A549 (cell line): ENCODE results near the gene MSMP. TPM values are rescaled to one million over a fixed set of nuclear protein-coding genes. Genes with fewer than 3 reads are reported as not detected.

Source experiments
- ATAC-seq, 2 experiments: fragments of 200-7000 bp in 1 of 2; fragments of >200 bp in 1 of 2; cut with Nextera tagmentation in 1 of 2; cut with Tn5 transposase in 1 of 2; 3 replicates each; pipeline versions ENCODE4 v1.8.0 to v1.9.1; 2018 to 2020; ENCODE audit warnings: mild to moderate bottlenecking in 1 of 2, moderate library complexity in 1 of 2
- CTCF ChIA-PET: fragments of 300-600 bp; sonication (Branson Sonifier 250); formaldehyde crosslinking; extraction: SDS; loops from one replicate; lab custom pipeline; 2021; ENCODE audit warnings: antibody characterized with exemption, inconsistent platforms; lab: Yijun Ruan, JAX
- POLR2A ChIA-PET: fragments of 350-600 bp; formaldehyde crosslinking; extraction: SDS; loops from one replicate; lab custom pipeline; 2021; ENCODE audit warnings: antibody characterized with exemption, inconsistent platforms; lab: Yijun Ruan, JAX
- DNase-seq, 2 experiments: peaks; one replicate each; pipeline versions ENCODE4 v3.0.0 to v3.0.0-alpha.2; 2011 to 2016; ENCODE audit warnings: low read depth in 1 of 2, low spot score in 1 of 2
- FAIRE-seq: peaks from 2 replicates; lab custom pipeline; 2011; peaks lifted over from hg19 to GRCh38; lab: Jason Lieb, UNC
- H3K27ac ChIP-seq, 2 experiments: fragments of >200 bp; sonication (Bioruptor Twin); formaldehyde crosslinking; 3 replicates each; pipeline ENCODE4 v1.5.1; 2016 to 2017
- H3K4me1 ChIP-seq: fragments of >200 bp; sonication (Bioruptor Twin); formaldehyde crosslinking; 3 replicates; pipeline ENCODE4 v1.6.1; 2016
- H3K4me2 ChIP-seq: fragments of >200 bp; sonication (Bioruptor Twin); formaldehyde crosslinking; 3 replicates; pipeline ENCODE4 v1.6.1; 2016
- H3K4me3 ChIP-seq: fragments of >200 bp; sonication (Bioruptor Twin); formaldehyde crosslinking; 3 replicates; pipeline ENCODE4 v1.5.1; 2016
- H3K9me3 ChIP-seq: fragments of >200 bp; sonication (Bioruptor Twin); formaldehyde crosslinking; 3 replicates; pipeline ENCODE4 v1.6.1; 2016
- BCL3 ChIP-seq: fragments of >200 bp; sonication (Bioruptor Twin); formaldehyde crosslinking; IDR thresholded peaks from 3 replicates; pipeline ENCODE4 v1.6.1; 2016
- CEBPB ChIP-seq, 2 experiments: fragments of >200 bp in 1 of 2; sonication (Bioruptor Twin) in 1 of 2; formaldehyde crosslinking in 1 of 2; IDR thresholded peaks; 2 replicates each; pipeline ENCODE4 v1.6.1; 2012 to 2016
- E2F6 ChIP-seq: IDR thresholded peaks from 2 replicates; pipeline ENCODE4 v1.6.1; 2012; ENCODE audit warnings: low read depth, borderline replicate concordance
- FOXS1 ChIP-seq: fragments of 250-450 bp; sonication (Bioruptor Pico); IDR thresholded peaks from 2 replicates; pipeline ENCODE4 v1.5.0; 2020; ENCODE audit warnings: mild to moderate bottlenecking, moderate library complexity
- HES2 ChIP-seq: fragments of >200 bp; sonication (Bioruptor Twin); formaldehyde crosslinking; IDR thresholded peaks from 2 replicates; pipeline ENCODE4 v1.6.1; 2016
- JUN ChIP-seq, 2 experiments: fragments of >200 bp; sonication (Bioruptor Twin); formaldehyde crosslinking; IDR thresholded peaks; 2 replicates in 1 of 2; 3 replicates in 1 of 2; pipeline ENCODE4 v1.6.1; 2016 to 2017
- KDM5A ChIP-seq: fragments of 200-600 bp; sonication (generic); IDR thresholded peaks from 2 replicates; pipeline ENCODE4 v1.6.1; 2016; ENCODE audit warnings: antibody characterized with exemption, mild to moderate bottlenecking
- MAX ChIP-seq: IDR thresholded peaks from 2 replicates; pipeline ENCODE4 v1.6.1; 2012
- MAZ ChIP-seq: fragments of 150-350 bp; IDR thresholded peaks from 2 replicates; pipeline ENCODE4 v1.6.1; 2014; ENCODE audit warnings: antibody characterized with exemption, low read depth, low read length, borderline replicate concordance
- MYC ChIP-seq: IDR thresholded peaks from 2 replicates; pipeline ENCODE4 v1.6.1; 2012; ENCODE audit warnings: mild to moderate bottlenecking, inconsistent platforms, low read length, improper control_type of control experiment, borderline replicate concordance
- PHF8 ChIP-seq: fragments of 200-600 bp; sonication (generic); IDR thresholded peaks from 2 replicates; pipeline ENCODE4 v1.6.1; 2016; ENCODE audit warnings: low read depth, mild to moderate bottlenecking, antibody characterized with exemption, moderate library complexity, borderline replicate concordance
- POLR2A ChIP-seq: IDR thresholded peaks from 2 replicates; pipeline ENCODE4 v1.6.1; 2012; ENCODE audit warnings: mild to moderate bottlenecking, low read length
- RAD21 ChIP-seq, 2 experiments: fragments of >200 bp in 1 of 2; sonication (Bioruptor Twin) in 1 of 2; formaldehyde crosslinking in 1 of 2; IDR thresholded peaks in 1 of 2; conservative IDR thresholded peaks in 1 of 2; 2 replicates in 1 of 2; 3 replicates in 1 of 2; pipeline ENCODE4 v1.6.1; 2012 to 2018; ENCODE audit warnings: inconsistent platforms in 1 of 2
- SMC3 ChIP-seq: fragments of >200 bp; sonication (Bioruptor Twin); formaldehyde crosslinking; IDR thresholded peaks from 3 replicates; pipeline ENCODE4 v1.6.1; 2018; ENCODE audit warnings: inconsistent platforms
- TFCP2L1 ChIP-seq: fragments of 250-450 bp; sonication (Bioruptor Pico); IDR thresholded peaks from 2 replicates; pipeline ENCODE4 v1.5.0; 2021; ENCODE audit warnings: mild to moderate bottlenecking
- TP53 ChIP-seq: fragments of 250-450 bp; sonication (Bioruptor Pico); IDR thresholded peaks from 2 replicates; pipeline ENCODE4 v1.5.0; 2021; ENCODE audit warnings: mild to moderate bottlenecking, moderate library complexity
- USF2 ChIP-seq: fragments of 450-650 bp; IDR thresholded peaks from 2 replicates; pipeline ENCODE4 v1.6.1; 2014; ENCODE audit warnings: antibody characterized with exemption
- ZC3H11A ChIP-seq: fragments of 450-650 bp; IDR thresholded peaks from 2 replicates; pipeline ENCODE4 v1.6.1; 2014; ENCODE audit warnings: antibody characterized with exemption, mild to moderate bottlenecking
- ZFP36 ChIP-seq: fragments of 450-650 bp; IDR thresholded peaks from 2 replicates; pipeline ENCODE4 v1.6.1; 2014; ENCODE audit warnings: borderline replicate concordance; ENCODE audit not compliant: partially characterized antibody
- WGBS: methylation state at CpG from one replicate; pipeline ENCODE4 v1.1.6; 2017; ENCODE audit errors: missing lambda C conversion rate; 5-methylcytosine and 5-hydroxymethylcytosine counted together
- polyA plus RNA-seq, 4 experiments: library from polyadenylated mRNA; depleted of rRNA in 3 of 4; stranded (reverse); fragments of >200 nt; fragmentation: RNase III in 1 of 4; extraction: RNeasy Plus Mini Kit Qiagen cat#74134 plus additional on column Dnase treatment in 1 of 4; gene quantifications; 2 replicates in 3 of 4; 3 replicates in 1 of 4; pipeline ENCODE4 v1.2.3, GENCODE V29; 2011 to 2017

Gene MSMP
- polyA plus RNA-seq, 2 of the 4 experiments (the other 2 are of a cell fraction): not detected

- TF ChIP-seq USF2: no peak
- TF ChIP-seq ZFP36: no peak
- peak; percentile 36; the same call in 1 of the 2 replicates for TF ChIP-seq E2F6
- peak; percentile 96; the same call in 1 of the 2 replicates for TF ChIP-seq MAZ
- no peak for TF ChIP-seq ZC3H11A
- peak; percentile 89 to 96 for TF ChIP-seq JUN (IDR thresholded peaks at IDR 0.05)
- 0 out of 2 replicates have a peak, but pooled peaks have one; percentile 61 for TF ChIP-seq MYC
- peak in 1 of 2 experiments; percentile 21; a peak in 1 of 4 replicates for TF ChIP-seq CEBPB (IDR thresholded peaks at IDR 0.05)
- TF ChIP-seq HES2: no peak
- TF ChIP-seq BCL3: peak; percentile 92; the same call in 2 of the 3 replicates
- peak; percentile 64 for TF ChIP-seq POLR2A
- TF ChIP-seq FOXS1: no peak
- TF ChIP-seq PHF8: 0 out of 2 replicates have a peak, but pooled peaks have one; percentile 30
- TF ChIP-seq TP53 (CRISPR knock-in tag): no peak
- peak; percentile 83 for TF ChIP-seq MAX
Measured at GRCh38 chr9:35732185-35732799, 21.8 kb downstream of the MSMP start, which contains the start of the genes CREB3 and TLN1 (continued).

- peak overlapping the region; percentile 74 for H3K4me2 ChIP-seq
- ATAC-seq (no peak; a peak in 1 of 6 replicates), DNase-seq (peak; percentile 36 to 58), FAIRE-seq (no peak)
- WGBS: under 1% methylated on average over 14 of the region's 47 CpGs
- H3K9me3 ChIP-seq: no peaks in the 10 kb centered on the region
- H3K4me3 ChIP-seq: peak overlapping the region; percentile 87
- TF ChIP-seq SMC3 (no peak; the same call in 2 of the 3 replicates), RAD21 (conservative IDR thresholded peaks at IDR 0.05 in 1 of 2, IDR thresholded peaks at IDR 0.05 in 1 of 2) (peak in 1 of 2 experiments; percentile 36; a peak in 2 of 5 replicates), TFCP2L1 (CRISPR knock-in tag) (0 out of 2 replicates have a peak, but pooled peaks have one; percentile 31), KDM5A (no peak)
- peak overlapping the region; percentile 95 to 96 for H3K27ac ChIP-seq
- peaks cover 58% of the 10 kb centered on the region for H3K4me1 ChIP-seq
- POLR2A ChIA-PET: interaction anchor here (0.5 to 3.6 kb wide), 25 partner anchors 10 to 652 kb away, joined by 3 to 41 read pairs (median 5); partner anchors contain the start of genes ARHGEF39, CA9, CCDC107 and FANCG
- CTCF ChIA-PET: interaction anchor here (0.9 to 31.4 kb wide), 18 partner anchors 10 to 616 kb away, joined by 3 to 758 read pairs (median 5); partner anchors contain the start of genes ARHGEF39, ATOSB, CCDC107 and GBA2
Measured at GRCh38 chr9:35731415-35732184, 22.5 kb downstream of the MSMP start.
